ENCODE measurements around the gene GRIK4. TPM values are rescaled to one million over a fixed set of nuclear protein-coding genes. Genes with fewer than 3 reads are reported as not detected.

The GRIK4 gene
- total RNA-seq, 1 donor from 2014 or later = 2.2 TPM

GRCh38 chr11:121037016-121037415 lies 525.5 kb downstream of the GRIK4 start:
- Mint-ChIP-seq H3K36me3 (peaks cover 4% of the 10 kb centered on the region), H3K4me1 (peaks cover 25% of the 10 kb centered on the region), H3K4me3 (no peak overlapping the region), H3K27ac (no peak overlapping the region), H3K27me3 (ENCODE audit: low read depth) (no peaks in the 10 kb centered on the region), H3K9me3 (no peaks in the 10 kb centered on the region)
- no peak for DNase-seq (ENCODE audit: low spot score in 2 of 2, unreplicated experiment in 2 of 2)
- no peak for TF ChIP-seq CTCF (IDR thresholded peaks at IDR 0.05; ENCODE audit: unreplicated experiment)

Other genes starting within 250 kb of the GRIK4 start
- 15.3 to 15.7 TPM (median 15.6 TPM) in 3 replicates for gene TLCD5, start 186.4 kb upstream of the GRIK4 start, total RNA-seq
- 83.0 to 86.0 TPM (median 85.2 TPM) in 3 replicates for gene ARHGEF12, start 175.3 kb upstream of the GRIK4 start, total RNA-seq

Measured in mesothelial cell of epicardium (in vitro differentiated cells).